HG02884 (cell line): Measurements from ENCODE around the gene CALN1.
A peak's percentile ranks its signal among the peaks of the same experiment; 100 is the strongest.
"Not testable (repeated sequence)": the region's sequence is repeated elsewhere in the genome, so short reads cannot be mapped to it uniquely, and the experiment has no call there.

ENCODE experiments used
- ATAC-seq: cut with Tn5 transposase; IDR thresholded peaks from one replicate; pipeline ENCODE4 v1.9.1; 2021; ENCODE audit warnings: mild to moderate bottlenecking, moderate library complexity; ENCODE audit not compliant: unreplicated experiment

CALN1 gene

GRCh38 chr7:72412121-72412618 is at the start of gene CALN1:
CALN1 (minus strand) TSS chr7:72412338.
- not testable (repeated sequence) for ATAC-seq

DNA sequence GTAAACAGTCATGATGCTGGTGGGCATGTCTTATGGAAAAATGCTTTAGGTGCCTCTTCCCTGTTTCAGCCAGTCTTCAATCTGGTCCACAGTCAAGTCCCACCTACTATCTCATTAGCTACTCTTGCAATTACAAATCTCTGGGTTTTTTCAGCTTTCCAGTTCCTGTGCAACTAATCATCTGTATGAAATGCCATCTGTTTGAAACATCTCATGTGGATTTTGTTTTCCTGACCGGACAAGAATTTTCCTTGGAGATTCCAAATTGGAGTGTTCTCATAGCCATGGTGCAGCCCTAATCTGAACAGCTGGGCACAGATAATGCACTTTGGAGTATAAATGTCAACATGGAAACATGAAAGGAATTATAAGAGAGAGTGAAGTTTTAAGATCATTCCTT is 41.3 kb upstream of the CALN1 start:
- ATAC-seq = no peak

GRCh38 chr7:72447465-72448204 is 35.5 kb upstream of the CALN1 start:
- ATAC-seq = no peak

GRCh38 chr7:72446591-72447462 is 34.7 kb upstream of the CALN1 start:
- ATAC-seq = no peak

GRCh38 chr7:72446131-72446530 is 34.0 kb upstream of the CALN1 start:
- ATAC-seq = no peak

DNA sequence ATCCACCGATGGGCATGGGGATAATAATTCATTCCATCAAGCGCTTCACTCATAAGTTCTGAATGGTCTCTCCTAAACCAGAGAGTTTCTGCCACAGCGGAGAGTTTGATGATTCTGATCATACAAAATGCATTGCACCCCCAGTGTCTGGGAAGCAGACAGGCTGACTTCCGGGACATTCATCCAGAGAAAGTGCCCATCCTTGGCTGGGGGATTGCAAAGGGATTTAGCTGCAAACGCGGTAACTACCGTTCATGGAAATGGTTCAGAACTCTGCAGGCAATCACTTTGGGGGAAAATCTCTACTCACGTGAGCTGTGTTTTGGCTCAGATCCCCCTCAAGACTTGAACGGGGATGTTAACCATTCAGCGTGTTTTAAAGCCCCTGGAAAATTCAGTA is 33.4 kb upstream of the CALN1 start:
- no peak for ATAC-seq

- no peak for ATAC-seq
Observed at GRCh38 chr7:72445075-72445474, 32.9 kb upstream of the CALN1 start.

GRCh38 chr7:72444026-72444776 is 32.1 kb upstream of the CALN1 start:
- peak; percentile 57 for ATAC-seq

- ATAC-seq = no peak
Observed at GRCh38 chr7:72441791-72442190, 29.7 kb upstream of the CALN1 start.

GRCh38 chr7:72438491-72438890 is 26.4 kb upstream of the CALN1 start:
- no peak for ATAC-seq

DNA sequence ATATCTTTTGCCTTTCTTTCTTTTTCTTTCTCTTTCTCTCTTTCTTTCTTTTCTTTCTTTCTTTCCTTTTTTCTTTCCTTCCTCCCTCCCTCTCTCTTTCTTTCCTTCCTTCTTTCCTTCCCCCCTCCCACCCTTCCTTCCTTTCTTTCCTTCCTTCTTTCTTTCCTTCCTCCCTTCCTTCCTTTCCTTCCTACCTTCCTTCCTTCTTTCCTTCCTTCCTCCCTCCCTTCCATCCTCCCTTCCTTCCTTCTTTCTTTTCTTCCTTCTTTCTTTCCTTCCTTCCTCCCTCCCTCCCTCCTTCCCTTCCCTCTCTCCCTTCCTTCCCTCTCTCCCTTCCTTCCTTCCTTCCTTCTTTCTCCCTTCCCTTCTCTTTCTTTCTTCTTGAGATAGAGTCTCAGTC is 25.5 kb upstream of the CALN1 start:
- no peak for ATAC-seq

DNA sequence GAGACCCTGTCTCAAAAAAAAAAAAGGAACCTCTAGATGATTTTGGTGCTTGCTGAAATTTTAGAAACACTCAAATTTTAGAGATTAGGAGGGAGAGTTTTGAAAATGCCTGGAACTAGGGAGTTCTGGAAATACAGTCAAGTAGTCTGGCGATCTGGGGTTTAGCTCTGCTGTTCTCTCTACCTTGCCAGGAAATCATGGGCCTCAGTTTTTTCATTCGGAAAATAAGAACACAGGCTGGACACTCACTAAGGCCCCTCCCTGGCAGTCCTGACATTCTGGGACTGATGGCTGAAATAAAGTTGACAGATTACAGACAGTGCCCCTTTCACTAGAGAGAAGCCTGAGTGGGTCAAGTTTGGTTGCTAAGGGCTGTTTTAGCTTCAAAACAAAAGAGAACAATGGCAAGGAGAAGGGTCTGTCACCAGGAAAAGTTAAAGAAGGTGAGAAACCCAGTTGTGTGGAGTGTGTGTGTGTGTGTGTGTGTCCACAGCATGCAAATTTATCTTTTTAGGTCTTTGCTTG is 25.0 kb upstream of the CALN1 start:
- no peak for ATAC-seq

GRCh38 chr7:72435925-72436480 is 23.9 kb upstream of the CALN1 start:
- no peak for ATAC-seq

GRCh38 chr7:72435366-72435765 is 23.2 kb upstream of the CALN1 start:
- no peak for ATAC-seq

DNA sequence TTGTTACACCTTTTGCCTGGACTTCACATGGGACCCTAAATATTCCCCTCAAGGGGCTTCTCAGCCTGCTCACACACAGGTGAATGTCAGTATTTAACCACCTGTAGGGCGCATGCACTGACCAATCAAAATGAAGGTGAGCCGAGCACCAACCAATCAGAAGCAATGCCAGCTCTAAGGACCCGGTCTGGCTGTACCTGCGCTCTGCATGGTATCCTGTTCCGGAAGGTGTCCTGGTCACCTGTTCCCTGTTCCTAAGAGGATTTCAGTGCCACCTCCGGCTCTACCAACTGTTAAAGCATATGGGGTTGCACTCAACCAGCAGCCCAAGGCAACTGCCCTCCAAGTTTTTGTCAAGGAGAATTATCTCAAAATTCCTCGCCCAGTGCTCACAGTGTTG is 18.4 kb upstream of the CALN1 start:
- no peak for ATAC-seq

GRCh38 chr7:72429316-72429715 is 17.2 kb upstream of the CALN1 start:
- ATAC-seq = no peak

DNA sequence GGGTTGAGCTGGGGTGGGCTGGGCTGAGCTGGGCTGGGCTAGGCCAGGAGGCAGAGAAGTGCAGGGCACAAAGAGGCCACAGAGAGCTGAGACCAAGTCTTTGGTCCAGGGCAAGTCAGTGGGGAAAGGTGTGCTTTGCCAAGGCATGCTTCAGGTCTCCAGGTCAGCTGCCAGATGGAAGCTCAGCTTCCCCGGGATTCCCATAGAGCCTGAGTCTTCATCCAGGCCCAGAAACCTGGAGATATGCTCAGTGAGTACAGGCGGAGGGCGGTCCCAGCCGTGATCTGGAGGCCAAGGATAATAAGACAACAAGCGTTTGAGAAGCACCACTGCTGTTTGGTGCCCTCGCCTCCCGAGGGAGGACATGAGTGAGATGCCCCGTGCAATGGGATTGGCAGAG is 4.7 kb upstream of the CALN1 start:
- ATAC-seq = no peak

DNA sequence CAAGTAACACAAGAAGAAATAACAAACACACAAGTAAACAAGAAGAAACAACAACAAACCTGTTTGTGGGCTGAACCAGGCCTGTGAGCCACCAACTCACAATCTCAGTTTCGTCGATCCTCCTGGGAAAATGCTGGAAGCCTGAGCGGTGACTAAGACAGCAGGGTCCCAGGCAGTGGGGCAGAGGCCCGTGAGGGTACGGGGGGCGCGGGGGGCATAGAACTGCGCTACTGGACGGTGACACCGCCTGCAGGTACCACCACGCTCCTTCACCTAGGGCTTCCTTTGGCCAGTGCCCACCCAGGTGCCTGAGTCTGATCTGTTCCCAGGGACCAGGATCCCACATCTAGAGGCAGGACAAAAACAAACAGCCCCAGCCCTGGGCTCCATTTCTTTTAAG is 3.4 kb upstream of the CALN1 start:
- ATAC-seq = no peak

DNA sequence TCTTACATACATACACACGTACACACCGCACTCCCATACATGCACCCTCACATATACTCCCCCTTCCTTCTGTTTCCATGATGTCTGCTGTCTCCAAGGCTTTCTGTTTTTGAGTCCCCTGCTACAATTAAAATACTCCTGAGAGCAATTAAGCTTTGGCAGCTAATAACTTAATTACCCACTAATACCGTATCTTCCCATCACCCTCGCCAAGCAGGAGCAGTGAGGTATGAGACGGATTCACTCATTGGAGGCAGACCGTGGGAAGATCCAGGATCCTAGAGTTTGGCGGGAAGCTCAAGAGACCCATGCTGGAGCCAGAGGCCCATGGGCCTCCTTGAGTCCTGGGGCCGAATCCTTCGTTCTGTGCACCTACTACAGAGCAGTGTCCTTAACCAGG is 1.7 kb upstream of the CALN1 start:
- no peak for ATAC-seq

DNA sequence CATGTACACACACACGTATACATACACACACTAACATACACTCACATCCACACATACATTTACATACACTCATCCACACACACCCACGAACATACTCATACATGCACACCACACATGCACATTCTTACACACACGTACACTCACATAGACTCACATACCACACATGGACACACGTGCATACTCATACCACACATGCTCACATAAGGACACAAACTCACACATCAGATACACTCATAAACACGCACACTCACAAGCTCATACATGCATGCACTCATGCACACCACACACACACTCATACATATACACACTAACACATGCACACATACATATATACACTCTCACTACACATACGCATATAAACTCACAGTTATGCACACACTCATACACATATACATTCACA is 1.2 kb upstream of the CALN1 start:
- ATAC-seq = no peak

- no peak for ATAC-seq
Observed at GRCh38 chr7:72411419-72411818, 719 bp downstream of the CALN1 start.
